SK-N-SH (cell line): ENCODE measurements around the gene EBF3. TPM values are rescaled to one million over a fixed set of nuclear protein-coding genes. Genes with fewer than 3 reads are reported as not detected.

Experiments used
- CTCF ChIA-PET: fragments of 300-600, 350-600 bp; formaldehyde crosslinking; extraction: SDS; loops from one replicate; lab custom pipeline; 2021; lab: Yijun Ruan, JAX
- POLR2A ChIA-PET: fragments of 350-600 bp; sonication (Branson Sonifier 250); formaldehyde crosslinking; extraction: SDS; loops from one replicate; lab custom pipeline; 2020; ENCODE audit warnings: antibody characterized with exemption, inconsistent platforms; lab: Yijun Ruan, JAX
- DNase-seq: peaks from one replicate; pipeline ENCODE4 v3.0.0; 2012
- H2AFZ ChIP-seq: fragments of 200-600 bp; sonication (generic); 2 replicates; pipeline ENCODE4 v1.8.1; 2016; ENCODE audit warnings: antibody characterized with exemption, mild to moderate bottlenecking, low read depth
- H3F3A ChIP-seq: fragments of 200-600 bp; sonication (generic); replicated peaks from 2 replicates; pipeline ENCODE3; 2016; ENCODE audit warnings: antibody characterized with exemption, mild to moderate bottlenecking; ENCODE audit not compliant: insufficient read depth
- H3K27ac ChIP-seq, 2 experiments: fragments of 200-500 bp in 1 of 2; fragments of 200-600 bp in 1 of 2; sonication (Bioruptor generic) in 1 of 2; sonication (generic), shearing (Covaris generic) in 1 of 2; 2 replicates each; pipeline versions ENCODE4 v1.5.1 to v1.6.1; 2014 to 2016; ENCODE audit warnings: low read depth in 2 of 2, inconsistent platforms in 1 of 2, low read length in 1 of 2, mild to moderate bottlenecking in 1 of 2, mixed read lengths in 1 of 2
- H3K27me3 ChIP-seq: fragments of 200-600 bp; sonication (generic), shearing (Covaris generic); 2 replicates; pipeline ENCODE4 v1.6.1; 2016; ENCODE audit warnings: mixed run types; ENCODE audit not compliant: insufficient read depth
- H3K36me3 ChIP-seq, 2 experiments: fragments of 200-500 bp in 1 of 2; fragments of 200-600 bp in 1 of 2; sonication (Bioruptor generic) in 1 of 2; sonication (generic) in 1 of 2; replicated peaks in 1 of 2; 2 replicates each; pipeline versions ENCODE3 to v1.5.1; 2014 to 2016; ENCODE audit warnings: low read length in 1 of 2, mild to moderate bottlenecking in 1 of 2; ENCODE audit not compliant: insufficient read depth in 2 of 2, control insufficient read depth in 1 of 2
- H3K4me1 ChIP-seq, 2 experiments: fragments of 200-500 bp in 1 of 2; fragments of 200-600 bp in 1 of 2; sonication (Bioruptor generic) in 1 of 2; sonication (generic), shearing (Covaris generic) in 1 of 2; 2 replicates each; pipeline versions ENCODE4 v1.5.1 to v1.6.1; 2014 to 2016; ENCODE audit warnings: low read depth in 1 of 2, low read length in 1 of 2, mixed run types in 1 of 2; ENCODE audit not compliant: insufficient read depth in 2 of 2, control insufficient read depth in 1 of 2
- H3K4me2 ChIP-seq: fragments of 200-600 bp; sonication (generic), shearing (Covaris generic); 2 replicates; pipeline ENCODE4 v1.6.1; 2017; ENCODE audit warnings: mixed run types
- H3K4me3 ChIP-seq, 2 experiments: fragments of 200-500 bp in 1 of 2; fragments of 200-600 bp in 1 of 2; sonication (Bioruptor generic) in 1 of 2; sonication (generic), shearing (Covaris generic) in 1 of 2; 2 replicates each; pipeline versions ENCODE4 v1.5.1 to v1.8.1; 2014 to 2016; ENCODE audit warnings: low read depth in 2 of 2, inconsistent platforms in 1 of 2, low read length in 1 of 2, mild to moderate bottlenecking in 1 of 2, mixed read lengths in 1 of 2, moderate library complexity in 1 of 2
- H3K79me2 ChIP-seq: fragments of 200-600 bp; sonication (generic); 2 replicates; pipeline ENCODE4 v1.8.1; 2017; ENCODE audit warnings: mild to moderate bottlenecking; ENCODE audit not compliant: insufficient read depth
- H3K9ac ChIP-seq: fragments of 200-600 bp; sonication (generic); 2 replicates; pipeline ENCODE4 v1.6.1; 2017; ENCODE audit warnings: mixed run types
- H3K9me2 ChIP-seq: fragments of 200-600 bp; sonication (generic); 2 replicates; pipeline ENCODE4 v1.6.1; 2017; ENCODE audit warnings: mixed run types
- H3K9me3 ChIP-seq: fragments of 200-600 bp; sonication (generic); 2 replicates; pipeline ENCODE4 v1.6.1; 2017; ENCODE audit warnings: mixed run types, mild to moderate bottlenecking, moderate library complexity
- H4K20me1 ChIP-seq: fragments of 200-600 bp; sonication (generic); 2 replicates; pipeline ENCODE4 v1.6.1; 2017; ENCODE audit warnings: mild to moderate bottlenecking, mixed run types; ENCODE audit not compliant: insufficient read depth
- CHD2 ChIP-seq: fragments of 150-350 bp; IDR thresholded peaks from 2 replicates; pipeline ENCODE4 v1.6.1; 2018; ENCODE audit warnings: low read length; ENCODE audit not compliant: partially characterized antibody
- EP300 ChIP-seq, 2 experiments: IDR thresholded peaks; 2 replicates each; pipeline versions ENCODE4 v1.4.0 to v1.6.1; 2012; ENCODE audit warnings: borderline replicate concordance in 1 of 2, low read depth in 1 of 2, low read length in 1 of 2
- FOSL2 ChIP-seq: IDR thresholded peaks from 2 replicates; pipeline ENCODE4 v1.4.0; 2012; ENCODE audit warnings: low read depth, mild to moderate bottlenecking, moderate library complexity, borderline replicate concordance
- GABPA ChIP-seq: IDR thresholded peaks from 2 replicates; pipeline ENCODE4 v1.4.0; 2012; ENCODE audit warnings: low read depth, mild to moderate bottlenecking
- JUND ChIP-seq: IDR thresholded peaks from 2 replicates; pipeline ENCODE4 v1.4.0; 2012
- MXI1 ChIP-seq: IDR thresholded peaks from 2 replicates; pipeline ENCODE4 v1.6.1; 2012; ENCODE audit warnings: mild to moderate bottlenecking, low read depth, low read length, improper control_type of control experiment
- NRF1 ChIP-seq: IDR thresholded peaks from 2 replicates; pipeline ENCODE4 v1.6.1; 2012; ENCODE audit warnings: low read depth, mild to moderate bottlenecking, low read length
- PBX3 ChIP-seq: IDR thresholded peaks from 2 replicates; pipeline ENCODE4; 2012
- RAD21 ChIP-seq: IDR thresholded peaks from 2 replicates; pipeline ENCODE4 v1.6.1; 2012; ENCODE audit warnings: mild to moderate bottlenecking, low read length
- RCOR1 ChIP-seq: fragments of 150-350 bp; IDR thresholded peaks from 2 replicates; pipeline ENCODE4 v1.6.1; 2017; ENCODE audit warnings: antibody characterized with exemption, low read length
- REST ChIP-seq: IDR thresholded peaks from 2 replicates; pipeline ENCODE4 v1.6.1; 2012; ENCODE audit warnings: mild to moderate bottlenecking, low read depth, low read length, moderate library complexity
- RFX5 ChIP-seq: IDR thresholded peaks from 2 replicates; pipeline ENCODE4 v1.6.1; 2012; ENCODE audit warnings: mild to moderate bottlenecking, improper control_type of control experiment, low read length
- SIN3A ChIP-seq: IDR thresholded peaks from 2 replicates; pipeline ENCODE4 v1.6.1; 2012; ENCODE audit warnings: low read depth, mild to moderate bottlenecking, low read length, moderate library complexity, borderline replicate concordance
- TCF12 ChIP-seq: IDR thresholded peaks from 2 replicates; pipeline ENCODE4 v1.4.0; 2012
- USF1 ChIP-seq: IDR thresholded peaks from 2 replicates; pipeline ENCODE4 v1.4.0; 2012; ENCODE audit warnings: low read depth, borderline replicate concordance
- YY1 ChIP-seq: IDR thresholded peaks from 2 replicates; pipeline ENCODE4 v1.4.0; 2012; ENCODE audit warnings: low read depth, mild to moderate bottlenecking
- ZBTB33 ChIP-seq: IDR thresholded peaks from 2 replicates; pipeline ENCODE4 v1.4.0; 2012; ENCODE audit warnings: low read depth, borderline replicate concordance
- WGBS: methylation state at CpG from one replicate; pipeline ENCODE4 v1.1.6; 2017; ENCODE audit warnings: low lambda C conversion rate; 5-methylcytosine and 5-hydroxymethylcytosine counted together
- polyA plus RNA-seq, 3 experiments: library from polyadenylated mRNA; depleted of rRNA; stranded (reverse); fragments of >200 nt; gene quantifications; 2 replicates each; pipeline ENCODE4 v1.2.3, GENCODE V29; 2012

Gene EBF3
- polyA plus RNA-seq, 1 of the 3 experiments (the other 2 are of a cell fraction) = not detected

GRCh38 chr10:129969911-129970464 lies 5.9 kb upstream of the EBF3 start:
- no peaks in the 10 kb centered on the region for H3K9me2 ChIP-seq
- no peak for TF ChIP-seq YY1
- TF ChIP-seq REST = no peak
- no peak for TF ChIP-seq RCOR1
- no peak for TF ChIP-seq EP300 (IDR thresholded peaks at IDR 0.05; ENCODE audit: borderline replicate concordance in 1 of 2, low read depth in 1 of 2, low read length in 1 of 2)
- TF ChIP-seq RAD21 = no peak
- no peak for TF ChIP-seq GABPA
- no peak for TF ChIP-seq RFX5
- no peak for TF ChIP-seq TCF12
- TF ChIP-seq SIN3A = no peak
- TF ChIP-seq CHD2 = no peak
- TF ChIP-seq USF1 = no peak
- TF ChIP-seq PBX3 = no peak
- TF ChIP-seq JUND = no peak
- TF ChIP-seq MXI1 = no peak
- TF ChIP-seq FOSL2 = no peak
- no peak for TF ChIP-seq ZBTB33
- TF ChIP-seq NRF1 = no peak
- no peak overlapping the region for H3K4me2 ChIP-seq
- POLR2A ChIA-PET = no interaction called here
- peaks cover 3% of the 10 kb centered on the region for H3F3A ChIP-seq
- no peak overlapping the region for H2AFZ ChIP-seq
- H3K27me3 ChIP-seq = peaks cover 59% of the 10 kb centered on the region
- no peak overlapping the region for H3K4me3 ChIP-seq
- H3K79me2 ChIP-seq = no peaks in the 10 kb centered on the region
- WGBS = 22% methylated on average over 14 of the region's 14 CpGs
- H3K9ac ChIP-seq = no peak overlapping the region
- no peak overlapping the region for H3K27ac ChIP-seq
- CTCF ChIA-PET = interaction anchor here (0.6 to 5.3 kb wide), 22 partner anchors 12 to 1758 kb away, joined by 3 to 66 read pairs (median 7); no protein-coding TSS in a partner anchor
- no peaks in the 10 kb centered on the region for H4K20me1 ChIP-seq
- H3K4me1 ChIP-seq = no peaks in the 10 kb centered on the region; a peak in 2 of 4 replicates
- H3K9me3 ChIP-seq = no peaks in the 10 kb centered on the region
- DNase-seq = no peak
- H3K36me3 ChIP-seq = no peaks in the 10 kb centered on the region
